ENCODE measurements around the gene RGS3.
A peak's percentile ranks its signal among the peaks of the same experiment; 100 is the strongest.
"Not testable (repeated sequence)": the region's sequence is repeated elsewhere in the genome, so short reads cannot be mapped to it uniquely, and the experiment has no call there.

Gene RGS3

DNA sequence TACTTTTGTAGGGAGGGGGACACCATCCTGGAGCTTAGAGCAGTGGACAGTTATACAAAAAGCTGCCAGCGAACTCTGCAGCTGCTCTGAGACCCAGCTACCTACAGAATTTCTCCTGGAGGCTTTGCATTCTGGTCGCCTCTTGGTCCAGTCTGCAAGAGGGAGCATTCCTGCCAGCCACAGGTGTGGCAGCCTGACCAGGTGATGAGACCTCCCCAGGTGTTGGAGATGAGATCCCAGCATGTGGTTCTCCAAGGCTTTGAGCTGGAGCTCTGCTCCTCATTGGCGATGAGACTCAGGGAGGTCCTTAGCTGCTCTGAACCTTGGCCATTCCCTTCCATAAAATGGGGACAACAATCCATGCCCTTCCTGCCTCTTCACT is 69.3 kb downstream of the RGS3 start:
- FAIRE-seq, result no peak

DNA sequence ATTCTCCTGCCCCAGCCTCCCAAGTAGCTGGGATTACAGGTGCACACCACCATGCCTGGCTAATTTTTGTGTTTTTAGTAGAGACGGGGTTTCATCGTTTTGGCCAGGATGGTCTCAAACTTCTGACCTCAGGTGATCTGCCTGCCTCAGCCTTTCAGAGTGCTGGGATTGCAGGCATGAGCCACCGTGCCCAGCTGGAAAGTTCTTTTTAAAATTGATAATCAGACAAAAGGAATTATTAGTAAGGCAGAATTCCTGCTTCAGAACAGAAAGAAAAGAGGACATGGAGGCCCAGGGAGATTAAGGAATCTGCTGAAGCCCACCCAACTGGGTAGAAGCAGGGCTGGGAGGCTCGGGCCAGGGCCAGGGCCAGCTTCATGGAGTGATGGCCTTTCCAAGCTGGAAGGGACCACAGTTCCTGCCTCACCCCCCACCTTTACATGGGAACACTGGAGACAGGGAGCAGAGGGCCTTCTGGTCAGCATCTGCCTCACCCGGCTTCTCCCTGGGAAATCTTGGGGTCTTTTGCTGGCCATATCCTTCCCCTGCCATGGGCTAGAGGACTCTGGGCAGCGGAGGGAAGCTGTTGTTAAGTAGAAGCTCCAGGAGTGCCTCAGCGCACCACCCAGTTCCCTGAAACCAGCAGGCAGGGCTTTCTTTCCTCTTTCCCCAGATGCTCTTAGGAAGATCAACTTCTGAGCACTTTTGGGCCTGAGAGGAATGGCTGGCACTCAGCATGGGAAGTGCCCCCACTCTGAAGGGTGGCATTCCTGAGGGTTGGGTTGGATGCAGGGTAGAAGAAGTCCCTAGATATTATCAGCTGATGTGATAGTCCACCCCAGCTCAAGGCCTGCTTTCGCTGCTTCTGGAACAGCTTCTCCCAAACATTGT is 70.1 kb downstream of the RGS3 start:
- FAIRE-seq, result no peak

- FAIRE-seq, result no peak
These were observed 72.2 kb downstream of the RGS3 start for GRCh38 chr9:113535756-113536155.

DNA sequence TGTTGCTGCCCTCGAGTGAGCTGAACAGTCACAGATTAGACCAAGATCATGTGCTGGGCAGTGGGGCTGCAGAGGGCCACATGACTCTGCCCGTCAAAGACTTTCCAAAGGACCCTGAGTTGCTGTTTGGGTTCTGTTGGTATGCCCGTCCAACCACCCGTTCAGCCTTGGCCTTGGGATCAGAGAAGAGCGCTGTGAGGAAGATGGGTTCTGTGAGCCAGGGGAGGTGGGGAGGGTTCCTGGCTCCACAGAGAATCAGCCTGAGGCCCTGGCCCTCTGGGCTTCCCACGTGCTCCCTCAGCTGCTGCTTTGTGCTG is 72.6 kb downstream of the RGS3 start:
- no peak for FAIRE-seq

- FAIRE-seq, result no peak
These were observed 73.1 kb downstream of the RGS3 start for GRCh38 chr9:113536483-113537228.

DNA sequence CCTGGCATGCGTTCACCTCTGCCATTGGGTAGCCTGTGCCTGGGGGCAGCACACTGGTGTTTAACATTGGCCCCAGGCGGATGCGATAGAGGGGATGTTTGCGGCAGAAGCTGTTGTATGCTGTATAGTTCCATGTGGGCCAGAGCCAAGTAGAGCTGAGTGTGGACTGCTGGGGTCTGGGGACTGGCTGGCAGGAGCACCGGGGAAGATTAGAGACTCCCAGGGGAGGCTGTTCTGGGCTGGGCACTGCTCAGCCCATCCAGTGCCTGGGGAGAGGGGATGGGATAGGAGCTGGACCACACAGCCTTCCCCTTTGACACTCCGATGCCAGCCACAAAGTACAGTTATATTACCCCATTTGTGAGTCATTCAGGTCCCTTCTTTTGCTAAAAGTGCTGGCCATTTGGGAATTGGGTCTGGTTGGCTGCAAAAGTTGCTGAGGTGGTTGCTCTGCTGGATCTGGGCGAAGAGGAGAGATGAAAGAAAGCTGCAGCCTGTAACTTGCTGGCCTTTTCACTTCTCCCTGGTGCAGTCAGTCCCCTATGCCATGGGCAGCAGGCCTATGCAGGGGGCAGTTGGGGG is 73.8 kb downstream of the RGS3 start:
- no peak for FAIRE-seq

- no peak for FAIRE-seq
These were observed 74.6 kb downstream of the RGS3 start for GRCh38 chr9:113538131-113538530.

DNA sequence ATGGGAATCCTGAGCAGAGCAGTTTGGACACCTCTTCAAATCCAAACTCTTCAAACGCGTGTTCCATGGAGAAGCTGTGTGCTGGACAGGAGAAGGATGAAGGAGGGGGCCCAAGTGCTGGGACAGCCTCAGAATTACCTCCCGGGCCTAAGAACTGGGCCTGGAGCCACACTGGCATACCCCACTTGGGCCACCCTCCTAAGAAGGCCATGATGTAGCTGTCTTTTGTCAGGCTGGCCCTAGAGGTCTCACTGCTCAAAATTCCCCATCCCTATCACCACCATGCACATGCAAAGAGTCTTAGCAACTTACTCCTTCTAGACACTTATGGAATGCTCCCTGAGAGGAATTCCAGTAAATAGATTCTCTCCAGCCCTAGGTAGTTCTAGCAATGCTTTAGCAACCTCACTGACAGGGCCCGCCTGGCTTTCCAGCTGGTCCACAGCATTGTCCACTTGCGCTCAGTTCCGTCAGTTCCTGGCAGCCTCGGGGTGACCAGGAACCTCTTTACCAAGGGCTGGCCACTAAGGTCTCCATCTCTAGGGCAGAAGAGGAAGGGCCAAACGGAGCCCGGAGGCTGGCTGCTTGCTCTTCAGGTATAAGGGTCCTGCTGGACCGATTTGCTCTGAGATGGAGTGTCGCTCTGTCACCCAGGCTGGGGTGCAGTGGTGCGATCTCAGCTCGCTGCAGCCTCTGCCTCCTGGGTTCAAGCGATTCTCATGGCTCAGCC is 75.3 kb downstream of the RGS3 start:
- no peak for FAIRE-seq

DNA sequence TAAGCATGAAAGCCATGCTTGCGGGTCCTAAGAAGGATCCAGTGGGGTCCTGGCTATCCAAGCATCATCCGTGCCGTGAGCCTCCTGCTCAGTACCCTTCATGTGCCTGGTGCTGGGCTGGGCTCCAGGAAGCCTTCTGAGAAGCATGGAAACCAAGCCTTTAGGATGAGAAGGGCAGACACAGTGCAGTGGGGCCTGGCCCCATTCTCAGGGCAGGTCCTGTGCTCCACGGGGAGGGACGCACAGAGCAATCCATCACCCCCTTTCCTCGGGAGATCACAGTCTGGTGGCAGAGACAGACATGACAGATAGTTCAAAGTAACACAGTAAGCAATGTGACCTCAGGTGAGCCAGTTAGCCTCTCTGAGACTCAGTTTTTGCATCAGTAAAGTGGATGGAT is 76.9 kb downstream of the RGS3 start:
- no peak for FAIRE-seq

- FAIRE-seq, result peak; percentile 91
These were observed 77.7 kb downstream of the RGS3 start for GRCh38 chr9:113541019-113541900.

- FAIRE-seq, result no peak
These were observed 78.5 kb downstream of the RGS3 start for GRCh38 chr9:113542006-113542405.

- no peak for FAIRE-seq
These were observed 79.2 kb downstream of the RGS3 start for GRCh38 chr9:113542741-113543140.

GRCh38 chr9:113543296-113543981 is 79.9 kb downstream of the RGS3 start:
- no peak for FAIRE-seq

- no peak for FAIRE-seq
These were observed 80.4 kb downstream of the RGS3 start for GRCh38 chr9:113543982-113544303.

DNA sequence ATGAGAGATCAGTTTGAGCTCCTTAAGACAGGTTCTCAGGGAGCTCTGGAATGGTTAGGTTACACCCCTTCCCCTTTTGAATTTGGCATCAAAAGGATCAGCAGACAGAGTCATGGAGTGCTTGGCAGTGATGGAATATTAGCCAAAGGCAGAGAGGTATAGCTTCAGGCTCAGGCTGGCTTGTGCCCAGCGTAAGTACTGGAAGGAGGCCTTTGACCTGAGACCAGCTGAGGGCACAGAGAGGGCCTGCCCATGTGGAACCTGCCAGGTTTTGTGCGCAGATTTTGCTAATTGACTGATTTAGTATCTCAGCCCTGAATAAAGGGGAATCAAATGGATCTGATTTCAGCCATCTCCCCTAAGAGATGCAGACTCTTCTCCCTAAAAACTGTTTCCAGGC is 81.5 kb downstream of the RGS3 start:
- FAIRE-seq, result no peak

- FAIRE-seq, result no peak
These were observed 83.0 kb downstream of the RGS3 start for GRCh38 chr9:113546566-113546965.

GRCh38 chr9:113547501-113547900 is 84.0 kb downstream of the RGS3 start:
- FAIRE-seq, result no peak

GRCh38 chr9:113548221-113549041 is 84.9 kb downstream of the RGS3 start:
- FAIRE-seq, result no peak

GRCh38 chr9:113549892-113550291 is 86.4 kb downstream of the RGS3 start:
- FAIRE-seq, result not testable (repeated sequence)

DNA sequence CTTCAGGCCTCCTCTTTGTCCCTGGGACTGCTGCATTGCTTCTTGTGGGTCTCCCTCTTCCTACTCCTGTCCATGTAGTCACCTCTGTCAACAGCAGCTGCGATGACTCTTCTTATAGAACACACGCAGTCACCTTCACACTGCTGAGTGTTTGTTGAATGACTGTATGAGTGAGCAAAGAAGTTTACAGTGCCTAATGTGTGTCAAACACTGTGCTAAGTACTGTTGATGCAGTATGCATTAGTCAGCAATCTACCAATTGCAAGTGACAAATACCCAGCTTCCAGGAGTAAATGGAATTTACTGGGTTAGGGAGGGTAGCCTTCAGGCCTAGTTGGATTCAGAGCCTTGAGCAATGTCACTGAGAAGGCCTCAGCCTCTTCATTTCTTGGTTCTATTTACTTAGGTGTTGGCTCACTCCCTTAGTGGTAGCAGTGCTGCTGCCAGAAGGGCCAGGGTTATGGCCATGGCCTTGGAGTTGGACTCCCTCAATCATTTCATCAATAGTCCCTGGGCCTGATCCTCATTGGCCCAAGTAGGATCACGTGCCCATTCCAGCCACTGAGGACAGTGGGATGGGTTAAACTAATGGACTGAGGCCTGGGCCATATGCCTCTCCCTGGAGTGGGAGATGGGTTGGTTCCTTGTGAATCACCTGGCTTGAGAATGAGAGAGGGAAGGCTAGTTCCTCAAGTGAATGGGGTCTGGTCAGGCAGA is 93.5 kb downstream of the RGS3 start:
- FAIRE-seq, result no peak
